ENCODE data around the gene TOP1. TPM values are rescaled to one million over a fixed set of nuclear protein-coding genes. Genes with fewer than 3 reads are reported as not detected.

The TOP1 gene
- polyA plus RNA-seq, 2 donors: 25.7 to 27.0 TPM

DNA sequence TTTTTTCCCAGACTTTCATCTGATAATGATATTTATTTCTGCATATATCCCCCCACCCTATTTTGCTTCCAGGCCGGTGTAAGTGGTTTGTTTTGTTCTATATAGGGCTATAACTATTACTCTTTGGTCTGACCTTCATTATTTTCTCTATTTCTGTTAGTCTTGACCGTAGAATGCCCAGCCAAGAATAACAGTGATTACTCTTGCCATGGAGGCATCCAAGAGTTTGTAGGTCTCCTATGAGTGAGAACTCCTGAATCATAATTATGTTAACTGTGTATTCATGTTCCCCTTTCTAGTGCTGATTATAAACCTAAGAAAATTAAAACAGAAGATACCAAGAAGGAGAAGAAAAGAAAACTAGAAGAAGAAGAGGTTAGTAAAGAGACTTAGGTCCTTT lies 52.2 kb downstream of the TOP1 start:
- Histone ChIP-seq H3K27ac (ENCODE audit: low read depth in 2 of 2, low read length in 1 of 2) (no peak overlapping the region), H3K36me3 (ENCODE audit: control insufficient read depth in 2 of 2, insufficient read depth in 2 of 2, low read length in 1 of 2) (peaks cover 4 to 8% of the 10 kb centered on the region in 2 donors), H3K4me1 (ENCODE audit: control insufficient read depth in 2 of 2, insufficient read depth in 2 of 2, low read length in 1 of 2) (no peaks in the 10 kb centered on the region), H3K9me3 (ENCODE audit: control insufficient read depth in 2 of 2, insufficient read depth in 1 of 2, low read depth in 1 of 2, low read length in 1 of 2) (no peaks in the 10 kb centered on the region), H3K27me3 (ENCODE audit: control insufficient read depth in 1 of 2, insufficient read depth in 2 of 2, low read length in 2 of 2) (no peaks in the 10 kb centered on the region), H3K4me3 (ENCODE audit: low read depth in 1 of 2, low read length in 2 of 2) (no peak overlapping the region)
- WGBS, 2 donors: 85 to 87% methylated on average over 2 of the region's 2 CpGs

DNA sequence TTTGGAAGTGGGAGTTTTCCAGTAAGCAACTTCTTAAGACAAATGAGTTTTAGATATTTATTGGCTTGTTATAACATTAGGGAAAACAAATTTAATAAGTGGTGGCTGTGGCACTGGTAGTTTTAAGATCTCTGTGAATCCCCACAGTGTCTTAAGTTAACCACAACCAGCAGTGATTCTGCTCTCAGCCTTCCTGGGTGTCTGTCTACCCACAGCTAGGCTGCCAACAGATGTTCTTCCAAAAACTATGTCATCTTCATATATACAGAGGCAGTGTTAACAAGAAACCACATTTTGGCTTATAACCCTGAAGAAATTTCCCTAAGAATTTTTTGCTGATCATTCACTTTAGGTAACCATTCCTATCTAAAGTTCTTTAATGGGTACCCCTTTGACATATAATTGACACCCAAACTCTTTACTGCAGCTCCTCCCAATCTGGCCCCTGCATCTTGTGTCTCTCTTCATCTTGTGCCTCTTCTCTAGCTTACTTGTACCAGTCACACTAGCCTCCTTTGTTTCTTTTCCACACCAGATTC lies 52.7 kb downstream of the TOP1 start:
- no peak overlapping the region for H3K27ac ChIP-seq (ENCODE audit: low read depth in 2 of 2, low read length in 1 of 2)
- peaks cover 4 to 8% of the 10 kb centered on the region in 2 donors for H3K36me3 ChIP-seq (ENCODE audit: control insufficient read depth in 2 of 2, insufficient read depth in 2 of 2, low read length in 1 of 2)
- H3K9me3 ChIP-seq (ENCODE audit: control insufficient read depth in 2 of 2, insufficient read depth in 1 of 2, low read depth in 1 of 2, low read length in 1 of 2): no peaks in the 10 kb centered on the region
- H3K27me3 ChIP-seq (ENCODE audit: control insufficient read depth in 1 of 2, insufficient read depth in 2 of 2, low read length in 2 of 2): no peaks in the 10 kb centered on the region
- H3K4me3 ChIP-seq (ENCODE audit: low read depth in 1 of 2, low read length in 2 of 2): no peak overlapping the region
- no peaks in the 10 kb centered on the region for H3K4me1 ChIP-seq (ENCODE audit: control insufficient read depth in 2 of 2, insufficient read depth in 2 of 2, low read length in 1 of 2)

DNA sequence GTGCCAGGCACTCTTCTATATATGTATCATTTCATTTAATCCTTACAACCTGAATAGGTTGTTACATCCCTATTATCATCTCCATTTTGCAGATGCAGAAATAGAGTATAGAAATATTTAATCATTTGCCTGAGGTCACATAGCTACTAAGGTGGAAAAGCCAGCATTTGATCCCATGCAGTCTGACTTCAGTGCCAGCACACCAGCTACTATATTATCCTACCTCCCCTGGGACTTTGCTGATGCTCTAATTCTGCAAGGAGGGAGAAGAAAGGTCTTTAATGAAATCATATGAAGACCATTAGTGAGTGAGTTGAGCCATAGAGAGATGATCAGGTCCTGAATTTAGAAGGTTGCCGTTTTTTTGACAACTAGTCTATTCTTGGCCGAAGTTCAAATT lies 53.7 kb downstream of the TOP1 start:
- no peaks in the 10 kb centered on the region for H3K27me3 ChIP-seq (ENCODE audit: control insufficient read depth in 1 of 2, insufficient read depth in 2 of 2, low read length in 2 of 2)
- H3K9me3 ChIP-seq (ENCODE audit: control insufficient read depth in 2 of 2, insufficient read depth in 1 of 2, low read depth in 1 of 2, low read length in 1 of 2): no peaks in the 10 kb centered on the region
- H3K36me3 ChIP-seq (ENCODE audit: control insufficient read depth in 2 of 2, insufficient read depth in 2 of 2, low read length in 1 of 2): peaks cover 7 to 8% of the 10 kb centered on the region in 2 donors

DNA sequence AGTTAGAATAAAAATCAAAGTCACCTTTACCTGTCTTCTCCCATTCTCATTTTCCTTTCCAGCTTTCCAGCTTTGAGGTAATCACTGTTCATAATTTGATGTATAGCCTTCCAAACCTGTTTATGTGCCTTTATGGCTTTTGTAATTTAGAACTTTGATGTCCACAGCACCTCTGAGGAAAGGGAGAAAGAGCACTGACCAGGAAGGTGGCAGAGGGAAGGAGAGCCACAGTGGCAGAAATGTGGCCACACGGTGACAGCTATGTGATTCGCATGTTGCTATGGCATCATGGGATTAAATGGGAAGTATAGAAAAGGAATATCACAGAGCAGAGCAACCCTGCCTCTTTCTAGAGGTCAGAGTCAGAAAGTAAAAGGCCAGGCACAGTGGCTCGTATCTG lies 57.0 kb downstream of the TOP1 start:
- no peak overlapping the region for H3K27ac ChIP-seq (ENCODE audit: low read depth in 2 of 2, low read length in 1 of 2)
- WGBS, 2 donors: 90 to 91% methylated on average over 3 of the region's 3 CpGs
- no peaks in the 10 kb centered on the region for H3K27me3 ChIP-seq (ENCODE audit: control insufficient read depth in 1 of 2, insufficient read depth in 2 of 2, low read length in 2 of 2)
- H3K4me1 ChIP-seq (ENCODE audit: control insufficient read depth in 2 of 2, insufficient read depth in 2 of 2, low read length in 1 of 2): no peaks in the 10 kb centered on the region
- H3K4me3 ChIP-seq (ENCODE audit: low read depth in 1 of 2, low read length in 2 of 2): no peak overlapping the region
- H3K9me3 ChIP-seq (ENCODE audit: control insufficient read depth in 2 of 2, insufficient read depth in 1 of 2, low read depth in 1 of 2, low read length in 1 of 2): no peaks in the 10 kb centered on the region
- H3K36me3 ChIP-seq (ENCODE audit: control insufficient read depth in 2 of 2, insufficient read depth in 2 of 2, low read length in 1 of 2): peaks cover 7 to 9% of the 10 kb centered on the region in 2 donors

More for the DNA sequence above, 53.7 kb downstream of the TOP1 start:
- no peaks in the 10 kb centered on the region for H3K4me1 ChIP-seq (ENCODE audit: control insufficient read depth in 2 of 2, insufficient read depth in 2 of 2, low read length in 1 of 2)
- H3K27ac ChIP-seq (ENCODE audit: low read depth in 2 of 2, low read length in 1 of 2): no peak overlapping the region
- WGBS, 2 donors: 73 to 78% methylated on average over 2 of the region's 2 CpGs
- no peak overlapping the region for H3K4me3 ChIP-seq (ENCODE audit: low read depth in 1 of 2, low read length in 2 of 2)

GRCh38 chr20:41086402-41087324 lies 58.0 kb downstream of the TOP1 start:
- Histone ChIP-seq H3K4me1 (ENCODE audit: control insufficient read depth in 2 of 2, insufficient read depth in 2 of 2, low read length in 1 of 2) (no peaks in the 10 kb centered on the region), H3K27ac (ENCODE audit: low read depth in 2 of 2, low read length in 1 of 2) (no peak overlapping the region), H3K36me3 (ENCODE audit: control insufficient read depth in 2 of 2, insufficient read depth in 2 of 2, low read length in 1 of 2) (peaks cover 3 to 6% of the 10 kb centered on the region in 2 donors), H3K9me3 (ENCODE audit: control insufficient read depth in 2 of 2, insufficient read depth in 1 of 2, low read depth in 1 of 2, low read length in 1 of 2) (no peaks in the 10 kb centered on the region), H3K27me3 (ENCODE audit: control insufficient read depth in 1 of 2, insufficient read depth in 2 of 2, low read length in 2 of 2) (no peaks in the 10 kb centered on the region), H3K4me3 (ENCODE audit: low read depth in 1 of 2, low read length in 2 of 2) (no peak overlapping the region)
- 54 to 63% methylated on average over 8 of the region's 8 CpGs for WGBS, 2 donors

GRCh38 chr20:41087325-41087685 lies 58.7 kb downstream of the TOP1 start:
- 75 to 80% methylated on average over 1 of the region's 1 CpG for WGBS, 2 donors

GRCh38 chr20:41087777-41088176 lies 59.2 kb downstream of the TOP1 start:
- H3K27me3 ChIP-seq (ENCODE audit: control insufficient read depth in 1 of 2, insufficient read depth in 2 of 2, low read length in 2 of 2): no peaks in the 10 kb centered on the region
- WGBS, 2 donors: 83 to 87% methylated on average over 3 of the region's 3 CpGs
- H3K36me3 ChIP-seq (ENCODE audit: control insufficient read depth in 2 of 2, insufficient read depth in 2 of 2, low read length in 1 of 2): peaks cover 5 to 7% of the 10 kb centered on the region in 2 donors

More at GRCh38 chr20:41087325-41087685, 58.7 kb downstream of the TOP1 start:
- Histone ChIP-seq H3K9me3 (ENCODE audit: control insufficient read depth in 2 of 2, insufficient read depth in 1 of 2, low read depth in 1 of 2, low read length in 1 of 2) (no peaks in the 10 kb centered on the region), H3K4me1 (ENCODE audit: control insufficient read depth in 2 of 2, insufficient read depth in 2 of 2, low read length in 1 of 2) (no peaks in the 10 kb centered on the region), H3K36me3 (ENCODE audit: control insufficient read depth in 2 of 2, insufficient read depth in 2 of 2, low read length in 1 of 2) (peaks cover 3 to 5% of the 10 kb centered on the region in 2 donors), H3K27ac (ENCODE audit: low read depth in 2 of 2, low read length in 1 of 2) (no peak overlapping the region), H3K27me3 (ENCODE audit: control insufficient read depth in 1 of 2, insufficient read depth in 2 of 2, low read length in 2 of 2) (no peaks in the 10 kb centered on the region), H3K4me3 (ENCODE audit: low read depth in 1 of 2, low read length in 2 of 2) (no peak overlapping the region)

GRCh38 chr20:41089555-41089954 lies 60.9 kb downstream of the TOP1 start:
- H3K27ac ChIP-seq (ENCODE audit: low read depth in 2 of 2, low read length in 1 of 2): no peak overlapping the region
- H3K9me3 ChIP-seq (ENCODE audit: control insufficient read depth in 2 of 2, insufficient read depth in 1 of 2, low read depth in 1 of 2, low read length in 1 of 2): no peaks in the 10 kb centered on the region
- peaks cover 8 to 17% of the 10 kb centered on the region in 2 donors for H3K36me3 ChIP-seq (ENCODE audit: control insufficient read depth in 2 of 2, insufficient read depth in 2 of 2, low read length in 1 of 2)
- WGBS, 2 donors: 92 to 95% methylated on average over 3 of the region's 3 CpGs
- no peaks in the 10 kb centered on the region for H3K27me3 ChIP-seq (ENCODE audit: control insufficient read depth in 1 of 2, insufficient read depth in 2 of 2, low read length in 2 of 2)
- no peaks in the 10 kb centered on the region for H3K4me1 ChIP-seq (ENCODE audit: control insufficient read depth in 2 of 2, insufficient read depth in 2 of 2, low read length in 1 of 2)
- H3K4me3 ChIP-seq (ENCODE audit: low read depth in 1 of 2, low read length in 2 of 2): no peak overlapping the region

More at GRCh38 chr20:41087777-41088176, 59.2 kb downstream of the TOP1 start:
- Histone ChIP-seq H3K9me3 (ENCODE audit: control insufficient read depth in 2 of 2, insufficient read depth in 1 of 2, low read depth in 1 of 2, low read length in 1 of 2) (no peaks in the 10 kb centered on the region), H3K27ac (ENCODE audit: low read depth in 2 of 2, low read length in 1 of 2) (no peak overlapping the region), H3K4me1 (ENCODE audit: control insufficient read depth in 2 of 2, insufficient read depth in 2 of 2, low read length in 1 of 2) (no peaks in the 10 kb centered on the region), H3K4me3 (ENCODE audit: low read depth in 1 of 2, low read length in 2 of 2) (no peak overlapping the region)

- no peaks in the 10 kb centered on the region for H3K4me1 ChIP-seq (ENCODE audit: control insufficient read depth in 2 of 2, insufficient read depth in 2 of 2, low read length in 1 of 2)
- H3K4me3 ChIP-seq (ENCODE audit: low read depth in 1 of 2, low read length in 2 of 2): no peak overlapping the region
- no peak overlapping the region for H3K27ac ChIP-seq (ENCODE audit: low read depth in 2 of 2, low read length in 1 of 2)
- no peaks in the 10 kb centered on the region for H3K27me3 ChIP-seq (ENCODE audit: control insufficient read depth in 1 of 2, insufficient read depth in 2 of 2, low read length in 2 of 2)
- 85 to 87% methylated on average over 4 of the region's 4 CpGs for WGBS, 2 donors
- H3K9me3 ChIP-seq (ENCODE audit: control insufficient read depth in 2 of 2, insufficient read depth in 1 of 2, low read depth in 1 of 2, low read length in 1 of 2): no peaks in the 10 kb centered on the region
- peaks cover 5 to 19% of the 10 kb centered on the region in 2 donors for H3K36me3 ChIP-seq (ENCODE audit: control insufficient read depth in 2 of 2, insufficient read depth in 2 of 2, low read length in 1 of 2)
Measured at GRCh38 chr20:41091927-41092326, 63.3 kb downstream of the TOP1 start.

Data from esophagus (tissue), 2 donors.